Hepatocyte (in vitro differentiated cells): ENCODE measurements around the gene RAB2B.

ENCODE experiments used
- EZH2 ChIP-seq: fragments of 200-600 bp; sonication (generic); IDR thresholded peaks from 2 replicates; pipeline ENCODE4 v1.6.1; 2016; ENCODE audit warnings: antibody characterized with exemption, mild to moderate bottlenecking, borderline replicate concordance
- EZH2phosphoT487 ChIP-seq: fragments of 200-600 bp; sonication (generic); IDR thresholded peaks from one replicate; pipeline ENCODE4 v1.6.1; 2018; ENCODE audit warnings: antibody characterized with exemption, mild to moderate bottlenecking, low read depth, moderate library complexity; ENCODE audit not compliant: unreplicated experiment, severe bottlenecking
- TF ChIP-seq, protein P1 (sequence below): fragments of 200-600 bp; sonication (generic); IDR thresholded peaks from 2 replicates; pipeline ENCODE4 v1.5.1; 2016; ENCODE audit warnings: antibody characterized with exemption, mild to moderate bottlenecking; ENCODE audit not compliant: poor library complexity

DNA sequence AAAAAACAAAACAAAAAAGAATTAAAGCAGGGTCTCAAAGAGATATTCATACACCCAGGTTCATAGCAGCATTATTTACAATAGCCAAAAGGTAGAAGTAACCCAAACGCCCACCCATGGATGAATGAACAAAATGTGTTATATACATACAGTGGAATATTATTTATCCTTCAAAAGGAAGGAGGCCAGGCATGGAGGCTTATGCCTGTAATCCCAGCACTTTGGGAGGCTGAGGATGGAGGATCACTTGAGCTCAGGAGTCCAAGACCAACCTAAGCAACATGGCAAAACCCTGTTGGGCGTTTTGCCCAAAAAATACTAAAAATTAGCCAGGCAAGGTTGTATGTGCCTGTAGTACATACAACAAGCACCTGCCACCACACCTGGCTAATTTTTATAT lies 29.8 kb upstream of the RAB2B start:
- TF ChIP-seq, protein P1, sequence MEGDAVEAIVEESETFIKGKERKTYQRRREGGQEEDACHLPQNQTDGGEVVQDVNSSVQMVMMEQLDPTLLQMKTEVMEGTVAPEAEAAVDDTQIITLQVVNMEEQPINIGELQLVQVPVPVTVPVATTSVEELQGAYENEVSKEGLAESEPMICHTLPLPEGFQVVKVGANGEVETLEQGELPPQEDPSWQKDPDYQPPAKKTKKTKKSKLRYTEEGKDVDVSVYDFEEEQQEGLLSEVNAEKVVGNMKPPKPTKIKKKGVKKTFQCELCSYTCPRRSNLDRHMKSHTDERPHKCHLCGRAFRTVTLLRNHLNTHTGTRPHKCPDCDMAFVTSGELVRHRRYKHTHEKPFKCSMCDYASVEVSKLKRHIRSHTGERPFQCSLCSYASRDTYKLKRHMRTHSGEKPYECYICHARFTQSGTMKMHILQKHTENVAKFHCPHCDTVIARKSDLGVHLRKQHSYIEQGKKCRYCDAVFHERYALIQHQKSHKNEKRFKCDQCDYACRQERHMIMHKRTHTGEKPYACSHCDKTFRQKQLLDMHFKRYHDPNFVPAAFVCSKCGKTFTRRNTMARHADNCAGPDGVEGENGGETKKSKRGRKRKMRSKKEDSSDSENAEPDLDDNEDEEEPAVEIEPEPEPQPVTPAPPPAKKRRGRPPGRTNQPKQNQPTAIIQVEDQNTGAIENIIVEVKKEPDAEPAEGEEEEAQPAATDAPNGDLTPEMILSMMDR = no peak
- TF ChIP-seq EZH2phosphoT487 = no peak
- no peak for TF ChIP-seq EZH2
